Suppressor macrophage treated with lipopolysaccharide for 1 hour (primary cell): Measurements from ENCODE around the gene RPL22.
"Not testable (repeated sequence)": the region's sequence is repeated elsewhere in the genome, so short reads cannot be mapped to it uniquely, and the experiment has no call there.

Source experiments
- DNase-seq, 3 donors: peaks; one replicate each; pipeline ENCODE4 v3.0.0-alpha.2; 2020 to 2022

The RPL22 gene

DNA sequence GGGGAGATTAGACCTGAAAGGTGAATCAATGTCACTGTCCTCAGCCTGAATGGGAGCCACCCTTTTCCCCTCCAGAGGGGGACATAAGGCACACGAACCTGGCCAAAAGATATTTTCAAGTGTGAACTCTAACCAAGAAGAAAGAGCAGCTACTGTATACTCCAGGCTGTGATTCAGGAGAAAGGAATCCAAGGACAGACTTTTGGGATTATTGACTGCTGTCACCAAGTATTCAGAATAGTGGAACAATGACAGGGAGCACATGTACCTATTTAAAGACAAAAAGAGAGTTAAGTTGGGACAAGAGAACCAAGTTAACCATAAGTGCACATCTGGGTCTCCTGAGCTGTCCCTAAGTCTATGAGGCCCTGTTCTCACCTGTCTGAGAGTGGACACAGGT is 34.0 kb upstream of the RPL22 start:
- no peak for DNase-seq

DNA sequence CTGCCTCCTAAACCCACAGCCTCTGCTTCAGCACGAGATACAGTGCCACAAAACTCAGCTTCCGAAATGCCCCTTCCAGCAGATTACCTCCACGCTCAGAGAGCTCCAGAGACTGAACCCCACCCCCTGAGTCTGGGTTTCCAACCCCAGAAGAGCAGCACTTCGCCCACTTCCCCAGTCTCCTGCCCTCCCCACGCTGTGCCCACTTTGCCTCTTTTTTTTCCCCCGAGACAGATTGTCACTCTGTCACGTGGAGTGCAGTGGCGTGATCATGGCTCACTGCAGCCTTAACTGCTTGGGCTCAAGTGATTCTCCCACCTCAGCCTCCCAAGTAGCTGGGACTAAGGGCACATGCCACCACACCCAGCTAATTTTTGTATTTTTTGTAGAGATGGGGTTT is 26.3 kb upstream of the RPL22 start:
- DNase-seq: no peak

DNA sequence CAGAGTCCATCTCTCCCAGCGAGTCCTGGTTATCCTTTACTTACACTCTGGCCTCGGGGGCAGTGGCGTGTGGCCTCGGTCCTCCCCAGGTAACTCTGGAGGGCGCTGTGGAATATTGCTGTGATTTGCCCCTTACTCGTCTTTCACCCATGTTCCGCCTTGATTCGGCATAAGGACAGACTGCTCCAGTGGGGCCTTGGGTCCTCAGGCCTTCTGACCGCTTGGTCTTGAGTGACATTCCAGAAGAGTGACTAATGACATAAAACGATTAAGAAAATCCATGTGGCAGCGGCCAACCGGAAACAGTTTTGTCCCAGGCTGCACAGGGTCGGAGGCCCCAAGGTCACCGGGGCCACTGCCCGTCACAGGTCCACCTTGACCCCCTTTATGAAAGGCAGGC is 25.3 kb upstream of the RPL22 start:
- DNase-seq: no peak

DNA sequence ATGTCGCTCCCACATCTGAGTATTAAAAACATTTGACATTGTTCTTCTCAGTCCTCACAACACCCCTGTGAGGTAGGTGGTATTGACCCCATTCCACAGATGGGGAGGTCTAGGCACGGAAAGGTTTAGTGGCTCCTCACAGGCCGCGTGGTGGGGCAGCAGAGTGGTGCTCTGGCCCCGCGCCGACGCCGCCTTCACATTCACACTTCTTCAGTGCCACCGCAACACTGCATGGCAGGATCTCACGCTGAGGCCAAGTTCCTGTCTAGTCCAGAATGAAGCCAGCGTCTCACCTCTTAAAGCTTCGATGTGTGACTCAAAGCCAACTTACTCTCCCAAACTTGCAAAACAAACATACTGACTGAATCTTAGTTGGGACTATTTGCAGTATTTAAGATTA is 24.2 kb upstream of the RPL22 start:
- no peak for DNase-seq

DNA sequence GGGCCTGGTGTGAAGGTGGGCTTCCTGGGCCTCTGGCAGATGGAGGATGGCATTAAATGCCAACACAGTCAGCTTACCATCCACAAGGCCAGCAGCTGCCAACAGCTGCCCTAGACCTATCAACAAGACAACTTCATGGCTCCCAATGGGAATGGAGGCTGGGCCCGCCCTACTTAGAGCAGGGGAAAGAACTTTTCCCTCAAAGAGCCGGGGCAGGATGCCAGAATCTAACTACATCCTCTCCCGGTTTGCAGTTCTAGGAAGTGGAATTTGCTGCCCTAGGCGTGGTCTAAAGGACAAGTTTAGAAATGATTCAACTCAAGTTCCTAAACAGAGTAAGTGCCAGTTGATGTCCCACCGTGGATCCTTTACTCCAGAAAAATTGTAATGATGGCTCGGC is 23.2 kb upstream of the RPL22 start:
- no peak for DNase-seq

DNA sequence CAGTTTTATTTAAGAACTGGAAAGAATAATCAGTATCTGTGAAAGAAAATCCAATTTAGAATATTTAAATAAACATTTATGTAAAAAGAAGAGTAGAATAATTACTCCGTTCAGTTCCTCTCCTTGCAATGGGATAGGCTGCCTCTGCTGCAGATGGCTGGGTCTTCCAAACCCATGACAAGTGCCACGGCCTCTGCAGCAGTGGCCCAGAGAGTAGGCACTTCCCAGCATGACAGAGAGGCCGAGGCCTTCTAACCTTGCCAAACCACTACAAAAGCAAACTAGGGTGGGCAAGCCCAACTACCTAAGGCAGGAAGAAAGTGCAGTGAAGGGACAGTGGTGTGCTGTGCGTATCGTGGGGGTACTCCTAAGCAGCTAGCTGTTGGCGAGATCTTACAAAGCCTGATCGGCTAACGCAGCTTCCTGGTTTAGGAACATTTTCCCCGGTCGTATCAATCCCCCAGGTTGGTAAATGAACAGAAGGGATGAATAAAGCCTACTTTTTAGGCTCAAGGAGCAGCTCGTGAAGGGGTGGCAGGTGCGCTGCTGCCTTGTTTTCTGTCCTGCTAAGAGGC is 21.9 kb upstream of the RPL22 start:
- DNase-seq: no peak

DNA sequence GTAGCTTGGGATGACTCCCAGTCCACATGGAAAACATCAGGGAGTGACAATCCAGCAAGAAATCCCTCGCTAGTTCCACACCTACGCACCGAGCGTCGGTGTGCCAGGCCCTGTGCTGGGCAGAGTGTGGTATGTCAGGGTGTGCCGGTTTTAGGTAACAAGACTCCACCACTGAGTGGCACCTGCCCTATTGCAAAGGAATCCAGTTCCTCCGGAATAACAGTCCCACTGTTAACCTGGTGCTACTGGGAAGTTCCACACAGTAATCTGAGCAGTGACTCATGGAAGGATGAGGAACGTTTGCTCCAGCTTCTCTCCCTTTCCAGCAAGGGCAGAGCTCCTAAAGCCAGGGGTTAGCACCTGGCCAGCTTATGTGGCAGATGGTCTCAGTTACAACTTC is 20.8 kb upstream of the RPL22 start:
- no peak for DNase-seq

DNA sequence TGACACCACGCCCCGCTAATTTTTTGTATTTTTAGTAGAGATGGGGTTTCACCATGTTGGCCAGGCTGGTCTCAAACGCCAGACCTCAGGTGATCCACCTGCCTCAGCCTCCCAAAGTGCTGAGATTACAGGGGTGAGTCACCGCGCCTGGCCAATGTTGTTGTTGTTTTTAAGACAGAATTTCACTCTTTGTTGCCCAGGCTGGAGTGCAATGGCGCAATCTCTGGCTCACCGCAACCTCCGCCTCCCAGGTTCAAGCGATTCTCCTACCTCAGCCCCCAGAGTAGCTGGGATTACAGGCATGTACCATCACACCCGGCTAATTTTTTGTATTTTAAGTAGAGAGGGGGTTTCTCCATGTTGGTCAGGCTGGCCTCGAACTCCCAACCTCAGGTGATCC is 20.2 kb upstream of the RPL22 start:
- DNase-seq: not testable (repeated sequence)

DNA sequence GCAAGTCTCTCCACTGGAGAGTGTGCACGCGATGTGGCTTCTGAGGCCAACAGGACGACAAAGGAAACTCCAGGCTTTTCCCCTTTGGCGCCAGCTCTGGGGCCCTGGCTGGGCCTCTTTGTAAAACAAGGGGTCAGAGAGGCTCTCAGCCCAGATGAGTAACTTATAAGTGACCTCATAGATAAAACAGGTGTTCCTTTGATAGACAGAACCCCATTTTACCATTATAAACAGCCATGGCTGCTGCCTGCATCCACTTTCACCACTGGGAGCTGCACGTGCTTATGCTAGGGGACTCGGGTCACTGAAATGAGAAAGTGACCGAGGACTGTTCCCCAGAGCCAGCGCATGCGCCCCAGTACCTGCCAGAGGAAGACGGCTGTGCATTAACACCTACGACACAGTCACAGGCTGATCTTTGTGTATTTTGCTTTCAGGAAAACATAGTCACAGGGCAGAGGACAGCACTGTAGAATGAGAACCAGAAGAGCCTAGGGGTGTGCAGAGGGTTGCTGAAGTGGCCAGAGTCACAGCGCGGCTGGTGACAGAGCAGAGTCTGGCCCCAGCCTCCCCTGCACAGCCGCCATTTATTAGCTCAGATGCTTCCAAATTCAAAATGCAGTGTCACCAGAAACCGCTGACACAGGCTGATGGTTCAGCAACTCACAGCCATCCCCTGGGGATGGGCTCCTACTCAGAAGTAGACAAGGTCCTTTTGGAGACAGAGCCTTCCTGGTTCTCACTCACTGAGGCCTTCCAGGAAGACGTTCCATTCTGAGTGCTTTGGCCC is 19.2 kb upstream of the RPL22 start:
- no peak for DNase-seq

DNA sequence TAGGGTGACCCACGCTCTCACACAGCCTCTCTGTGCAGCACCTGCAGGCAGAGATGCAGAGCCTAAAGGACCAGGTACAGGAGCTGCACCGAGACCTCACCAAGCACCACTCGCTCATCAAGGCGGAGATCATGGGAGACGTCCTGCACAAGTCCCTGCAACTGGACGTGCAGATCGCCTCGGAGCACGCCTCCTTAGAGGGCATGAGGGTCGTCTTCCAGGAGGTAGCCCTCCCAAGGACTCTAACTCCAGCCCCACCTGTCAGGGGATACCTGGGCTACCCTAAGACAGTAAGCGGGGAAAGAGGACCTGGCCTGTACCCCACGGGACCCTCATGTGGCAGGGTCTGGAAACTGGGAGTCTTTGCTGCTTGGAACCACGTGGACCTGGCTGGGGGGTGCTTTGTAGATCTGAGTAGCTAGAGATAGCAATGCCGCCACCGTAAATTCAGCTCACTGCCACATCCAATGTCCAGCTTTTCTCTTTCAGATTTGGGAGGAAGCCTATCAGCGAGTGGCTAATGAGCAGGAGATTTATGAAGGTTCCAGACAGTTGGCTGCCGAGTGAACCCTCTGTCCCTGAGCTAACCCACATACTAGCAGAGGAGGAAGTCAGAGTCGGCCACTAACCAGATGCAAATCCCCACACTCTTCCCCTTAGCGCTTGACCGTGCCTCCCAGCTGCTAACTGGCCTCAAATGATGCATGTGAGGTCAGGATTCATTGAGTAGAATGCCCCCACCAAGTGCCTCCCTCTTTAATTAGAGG is 13.0 kb upstream of the RPL22 start:
- DNase-seq: peak; percentile 49 to 61 (median 57)

DNA sequence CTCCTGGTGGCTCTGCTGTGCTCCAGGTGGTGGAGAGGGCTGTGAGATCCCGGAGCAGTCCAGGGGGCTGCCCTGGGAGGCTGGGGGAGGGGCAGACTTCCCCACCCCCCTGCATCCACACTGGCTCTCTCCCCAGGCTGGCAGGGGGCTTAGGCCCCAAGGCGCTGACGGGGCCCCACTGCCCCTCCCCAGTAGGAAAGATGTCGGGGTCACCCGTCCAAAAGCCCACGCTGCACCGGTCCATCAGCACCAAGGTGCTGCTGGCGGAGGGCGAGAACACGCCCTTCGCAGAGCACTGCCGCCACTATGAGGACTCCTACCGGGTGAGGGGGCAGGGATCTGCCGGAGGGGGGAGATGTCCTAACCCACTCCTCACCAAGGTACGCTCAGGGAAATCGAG is 12.3 kb upstream of the RPL22 start:
- no peak for DNase-seq

DNA sequence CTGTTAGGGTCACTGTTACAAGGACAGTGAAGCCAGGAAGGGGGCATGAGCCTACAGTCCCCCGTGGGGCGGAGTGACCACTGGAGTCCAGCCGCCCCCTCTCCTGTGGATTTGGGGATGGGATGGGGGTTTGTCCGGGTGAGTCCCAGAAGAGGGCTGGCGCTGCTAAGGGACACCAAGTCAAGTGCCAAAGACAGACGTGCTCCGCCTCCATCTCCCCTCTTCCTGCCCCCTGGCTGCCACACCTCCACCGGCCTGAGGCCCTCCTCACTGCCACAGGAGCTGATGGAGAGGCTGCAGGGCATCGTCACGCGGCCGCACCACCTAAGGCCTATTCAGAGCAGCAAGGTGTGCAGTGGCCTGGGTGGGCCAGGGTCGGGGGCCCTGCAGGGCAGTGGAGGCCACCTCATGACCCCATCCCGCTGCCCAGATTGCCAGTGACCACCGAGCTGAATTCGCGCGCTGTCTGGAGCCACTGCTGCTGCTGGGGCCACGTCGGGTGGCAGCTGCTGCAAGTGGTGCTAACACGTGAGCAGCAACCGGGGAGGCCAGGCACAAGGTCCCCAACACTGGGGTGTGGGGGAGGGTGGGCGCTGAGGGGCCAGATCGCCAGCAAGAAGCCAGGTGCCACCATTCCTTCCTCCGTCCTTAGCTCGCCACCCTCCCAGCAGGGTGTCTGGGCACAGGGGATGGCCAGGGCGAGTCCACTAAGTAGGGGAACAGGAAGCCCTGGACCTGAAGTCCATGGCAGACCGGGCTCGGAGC is 11.4 kb upstream of the RPL22 start:
- no peak for DNase-seq

DNA sequence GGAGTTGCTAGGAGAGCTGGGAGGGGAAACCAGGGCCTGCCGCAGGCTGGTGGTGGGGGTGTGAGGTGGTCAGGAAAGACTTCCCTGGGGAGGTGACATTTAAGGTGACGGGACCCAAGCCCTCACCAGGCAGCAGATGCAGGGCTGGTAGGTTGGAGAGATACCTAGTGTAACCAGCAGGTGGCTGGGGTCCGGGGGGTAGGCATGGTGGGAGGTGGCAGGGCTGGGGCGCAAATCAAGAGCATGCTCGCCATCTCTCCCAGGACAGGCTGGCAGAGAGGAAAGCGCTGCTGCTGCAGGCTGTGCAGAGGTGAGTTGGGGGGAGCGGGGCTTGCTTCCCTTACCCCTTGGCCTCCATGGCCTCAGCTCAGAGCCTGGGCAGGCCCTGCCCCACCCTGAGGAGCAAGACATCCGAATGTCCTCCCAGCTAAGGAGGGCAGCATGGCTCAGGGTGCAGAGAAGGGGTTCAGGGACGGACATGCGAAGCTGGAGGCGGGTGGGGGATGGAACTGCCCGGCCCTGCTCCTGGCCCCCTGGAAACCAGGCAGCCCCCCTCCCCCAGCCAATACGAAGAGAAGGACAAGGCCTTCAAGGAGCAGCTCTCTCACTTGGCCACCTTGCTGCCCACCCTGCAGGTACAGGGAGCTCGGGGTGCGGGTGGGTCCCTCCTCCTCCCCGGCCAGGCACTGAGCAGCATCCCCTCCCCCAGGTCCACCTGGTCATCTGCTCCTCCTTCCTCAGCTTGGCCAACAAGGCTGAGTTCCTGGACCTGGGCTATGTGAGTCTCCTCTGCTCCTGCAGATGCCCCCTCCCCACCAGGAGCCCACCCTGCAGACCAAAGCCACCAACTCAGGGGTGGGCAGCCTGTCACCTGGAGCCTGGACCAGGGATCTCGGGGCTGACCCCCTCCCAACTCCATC is 10.5 kb upstream of the RPL22 start:
- no peak for DNase-seq

DNA sequence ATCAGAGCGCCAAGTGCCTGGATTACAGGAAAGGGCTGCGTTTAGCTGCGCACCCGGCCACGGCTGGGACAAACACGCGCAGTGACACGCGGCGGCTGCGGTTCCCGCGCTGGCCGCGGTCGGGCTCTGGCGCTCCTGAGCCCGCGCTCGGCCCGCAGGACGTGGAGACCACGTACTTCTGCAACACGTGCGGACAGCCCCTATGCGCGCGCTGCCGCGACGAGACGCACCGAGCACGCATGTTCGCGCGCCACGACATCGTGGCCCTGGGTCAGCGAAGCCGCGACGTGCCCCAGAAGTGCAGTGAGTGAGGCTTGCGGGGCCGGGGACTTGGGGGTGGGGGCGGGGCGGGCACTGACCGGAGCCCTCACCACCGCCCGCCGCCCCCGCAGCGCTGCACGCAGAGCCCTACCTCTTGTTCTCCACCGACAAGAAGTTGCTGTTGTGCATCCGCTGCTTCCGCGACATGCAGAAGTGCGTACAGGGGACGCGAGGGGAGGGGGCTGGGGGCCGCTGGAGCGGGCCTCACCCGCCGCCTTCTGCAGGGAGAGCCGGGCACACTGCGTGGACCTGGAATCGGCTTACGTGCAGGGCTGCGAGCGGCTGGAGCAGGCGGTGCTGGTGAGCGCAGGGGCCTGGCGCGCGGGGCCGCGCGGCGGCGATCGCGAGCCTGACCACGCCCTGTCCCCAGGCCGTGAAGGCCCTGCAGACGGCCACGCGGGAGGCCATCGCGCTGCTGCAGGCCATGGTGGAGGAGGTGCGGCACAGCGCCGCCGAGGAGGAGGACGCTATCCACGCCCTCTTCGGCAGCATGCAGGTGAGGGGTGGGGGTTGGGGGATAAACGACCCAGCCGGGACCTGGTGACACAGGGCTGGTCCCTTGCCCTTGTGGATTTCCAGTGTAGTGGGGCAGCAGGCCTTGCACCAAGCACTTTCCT is 9.6 kb upstream of the RPL22 start:
- DNase-seq: peak; percentile 73 to 87 (median 77)

DNA sequence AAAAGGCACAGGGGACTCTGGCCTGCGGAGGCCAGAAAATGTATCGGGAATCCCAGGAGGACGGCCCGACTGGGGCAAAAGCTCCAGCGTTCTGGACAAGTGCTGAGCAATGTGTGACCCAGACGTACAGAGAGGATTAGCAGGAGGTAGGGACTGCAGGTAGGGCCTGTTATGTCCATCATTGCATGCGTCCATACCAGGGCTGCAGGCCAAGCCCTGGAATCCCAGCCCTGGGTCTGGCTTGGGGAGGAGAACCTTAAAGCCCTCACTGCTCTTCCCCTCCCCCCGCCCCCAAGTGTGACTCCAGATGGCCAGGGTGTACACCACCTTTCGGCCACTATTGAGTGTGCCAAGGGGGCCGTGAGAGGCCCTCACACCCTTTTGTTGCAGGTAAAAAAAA is 8.5 kb upstream of the RPL22 start:
- no peak for DNase-seq

DNA sequence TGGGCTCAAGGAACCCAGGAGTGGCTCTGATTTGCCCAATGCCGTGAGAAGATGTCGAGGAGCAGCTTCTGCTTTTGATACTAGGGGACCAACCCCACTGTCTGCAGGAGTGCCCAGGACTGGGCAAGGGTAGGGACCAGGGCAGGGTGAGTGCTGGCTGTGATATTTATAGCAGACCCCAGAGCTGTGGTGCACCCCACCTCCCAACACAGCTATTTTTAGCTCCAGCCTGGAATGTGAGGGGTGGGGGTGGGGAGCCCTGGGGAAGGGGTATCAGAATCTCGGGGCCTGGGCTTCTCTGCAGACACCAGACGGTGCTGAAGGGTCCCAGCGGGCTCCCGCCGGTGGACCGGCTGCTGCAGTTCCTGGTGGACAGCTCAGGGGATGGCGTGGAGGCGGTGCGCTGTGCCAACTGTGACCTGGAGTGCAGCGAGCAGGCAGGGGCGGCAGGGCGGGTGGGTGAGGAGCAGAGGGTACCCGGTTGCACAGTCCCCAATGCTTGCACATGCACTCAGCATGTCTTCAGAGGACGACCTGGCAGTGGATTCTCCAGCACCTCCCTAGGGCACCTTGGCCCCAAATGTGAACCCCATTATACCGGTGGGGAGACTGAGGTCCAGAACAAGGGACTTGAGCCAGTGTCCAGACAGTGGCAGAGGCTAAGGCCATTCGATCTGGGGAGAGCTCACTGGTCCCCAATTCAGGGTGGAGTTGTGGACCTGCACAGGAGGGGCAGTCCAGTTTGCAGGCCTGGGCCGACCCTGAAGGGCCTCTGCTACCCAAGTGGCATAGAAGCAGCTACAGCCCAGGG is 7.9 kb upstream of the RPL22 start:
- no peak for DNase-seq

DNA sequence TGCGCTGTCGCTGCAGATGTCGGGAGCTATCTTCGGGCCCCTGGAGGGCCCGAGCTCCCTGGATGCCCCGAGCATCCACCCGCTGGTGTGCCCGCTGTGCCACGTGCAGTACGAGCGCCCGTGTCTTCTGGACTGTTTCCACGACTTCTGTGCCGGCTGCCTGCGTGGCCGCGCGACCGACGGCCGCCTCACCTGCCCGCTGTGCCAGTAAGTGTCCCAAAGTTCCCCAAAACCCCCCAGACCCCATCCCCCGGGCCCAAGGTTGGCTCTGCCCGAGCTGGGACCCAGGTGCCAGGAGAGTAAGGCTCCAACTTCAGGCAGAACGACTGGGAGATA is 7.1 kb upstream of the RPL22 start:
- DNase-seq: no peak

DNA sequence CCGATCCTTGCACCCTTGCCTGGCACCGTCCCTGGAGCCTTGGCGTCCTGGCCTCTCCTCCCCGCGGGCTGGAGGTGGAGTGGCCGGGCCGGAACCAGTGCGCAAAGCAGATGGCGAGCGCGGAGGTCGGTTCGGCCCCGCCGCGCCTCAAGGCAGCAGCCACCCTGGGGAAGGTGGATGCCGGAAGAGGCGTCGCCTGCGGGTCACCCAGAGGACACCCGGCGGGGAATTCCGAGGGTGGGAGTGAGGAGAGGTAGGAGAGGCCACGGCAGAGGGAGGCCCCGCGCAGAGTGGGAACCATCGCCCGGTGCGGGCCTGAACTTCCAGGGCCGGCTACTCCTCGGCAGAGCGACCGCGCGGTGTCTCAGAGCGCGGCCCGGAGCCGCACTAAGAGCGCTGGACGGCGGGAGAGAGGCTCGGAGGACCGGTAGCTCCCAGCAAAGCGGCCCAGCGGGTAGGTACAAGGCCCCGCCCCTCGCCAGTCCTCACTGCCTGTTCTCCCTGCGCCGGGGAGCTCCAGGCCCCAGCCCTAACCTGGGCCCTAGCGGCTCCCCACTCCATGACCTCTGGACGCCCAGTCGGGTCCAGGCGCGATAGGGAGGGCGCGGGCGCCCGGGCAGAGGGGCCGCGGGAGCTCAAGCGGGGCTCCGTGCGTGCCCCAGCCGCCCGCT is 6.6 kb upstream of the RPL22 start, which contains the start of gene RNF207:
Gene RNF207 (plus strand): TSS at position 271 of the 671 bp plus-strand sequence. CDS start 417 bp downstream, outside the sequence.
- DNase-seq: peak; percentile 50 to 74 (median 56)

DNA sequence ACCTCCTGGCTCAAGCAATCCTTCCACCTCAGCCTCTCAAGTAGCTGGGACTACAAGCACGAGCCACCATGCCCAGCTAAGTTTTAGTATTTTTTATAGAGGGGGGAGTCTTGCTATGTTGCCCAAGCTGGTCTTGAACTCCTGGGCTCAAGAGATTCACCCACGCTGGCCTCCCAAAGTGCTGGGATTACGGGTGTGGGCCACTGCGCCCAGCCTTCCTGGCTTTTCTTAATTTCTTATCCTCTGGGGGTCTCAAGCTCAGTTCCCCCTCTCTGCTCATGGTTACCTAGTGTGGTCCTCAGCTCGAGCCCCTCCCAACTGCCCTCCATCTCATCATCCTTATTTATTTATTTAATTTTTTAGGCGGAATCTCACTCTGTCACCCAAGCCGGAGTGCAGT is 2.9 kb upstream of the RPL22 start:
- DNase-seq: no peak
